Measurements from ENCODE around the gene SPEN.
"Not testable (repeated sequence)": the region's sequence is repeated elsewhere in the genome, so short reads cannot be mapped to it uniquely, and the experiment has no call there.

The SPEN gene

DNA sequence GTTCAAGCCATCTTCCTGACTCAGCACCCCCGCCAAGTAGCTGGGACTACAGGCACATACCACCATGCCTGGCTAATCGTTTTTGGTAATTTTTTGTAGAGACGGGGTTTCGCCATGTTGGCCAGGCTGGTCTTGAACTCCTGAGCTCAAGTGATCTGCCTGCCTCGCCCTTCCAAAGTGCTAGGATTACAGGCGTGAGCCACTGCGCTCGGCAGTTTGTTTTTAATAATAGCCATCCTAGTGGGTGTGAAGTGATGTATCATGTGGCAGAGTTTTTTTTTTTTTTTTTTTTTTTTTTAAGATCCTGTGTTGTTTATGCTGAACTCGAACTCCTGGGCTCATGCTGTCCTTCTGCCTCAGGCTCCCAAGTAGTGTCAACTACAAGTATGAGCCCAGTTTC lies 51.8 kb downstream of the SPEN start:
- no peak for FAIRE-seq

DNA sequence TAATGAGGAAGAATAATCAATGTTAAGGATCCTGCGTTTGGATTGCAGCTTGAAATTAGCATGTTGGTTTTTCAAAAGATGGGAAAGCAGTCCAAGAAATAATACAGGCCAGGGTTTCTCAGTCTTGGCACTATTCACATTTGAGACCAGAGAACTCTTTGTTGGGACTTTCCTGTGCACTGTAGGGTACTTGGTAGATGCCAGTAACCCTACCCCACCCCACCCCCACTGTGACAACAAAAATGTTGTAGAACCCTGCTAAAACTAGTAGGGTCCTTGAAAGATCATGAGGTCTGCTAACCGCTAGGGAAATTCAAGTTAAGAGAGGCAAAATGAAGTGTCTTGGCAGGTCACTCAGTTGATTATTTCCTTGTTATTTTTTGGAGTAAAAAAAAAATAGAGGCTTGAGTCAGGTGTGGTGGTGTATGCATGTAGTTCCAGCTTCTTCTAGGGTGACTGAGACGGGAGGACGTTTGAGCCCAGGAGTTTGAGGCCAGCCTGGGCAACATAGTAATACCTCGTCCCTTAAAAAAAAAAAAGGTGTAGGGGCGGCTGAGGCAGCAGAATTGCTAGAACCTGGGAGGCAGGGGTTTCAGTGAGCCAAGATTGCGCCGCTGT lies 53.3 kb downstream of the SPEN start:
- FAIRE-seq: no peak

- FAIRE-seq: no peak
These were observed 55.4 kb downstream of the SPEN start for GRCh38 chr1:15902882-15903281.

GRCh38 chr1:15908597-15908996 lies 61.1 kb downstream of the SPEN start:
- no peak for FAIRE-seq

- FAIRE-seq: no peak
These were observed 63.6 kb downstream of the SPEN start for GRCh38 chr1:15911141-15911540.

DNA sequence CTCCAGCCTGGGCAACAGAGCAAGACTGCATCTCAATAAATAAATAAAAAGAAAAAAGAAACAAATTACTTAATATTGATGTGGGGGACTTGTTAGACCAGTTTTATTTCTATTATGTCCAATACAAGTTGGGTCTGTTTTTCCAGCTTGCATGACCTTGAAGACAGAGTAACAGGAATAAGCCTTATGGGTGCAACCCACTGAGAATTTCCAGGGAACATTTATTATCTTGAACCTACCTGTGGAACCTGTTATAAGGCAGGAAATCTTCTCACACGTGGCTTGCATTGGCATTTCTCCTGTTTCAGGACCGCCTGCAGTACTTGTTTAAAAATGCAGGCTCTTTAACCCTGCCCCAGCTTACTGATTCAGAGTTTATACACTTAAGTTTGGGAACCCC lies 64.4 kb downstream of the SPEN start:
- no peak for FAIRE-seq

- not testable (repeated sequence) for FAIRE-seq
These were observed 66.1 kb downstream of the SPEN start for GRCh38 chr1:15913607-15914006.

DNA sequence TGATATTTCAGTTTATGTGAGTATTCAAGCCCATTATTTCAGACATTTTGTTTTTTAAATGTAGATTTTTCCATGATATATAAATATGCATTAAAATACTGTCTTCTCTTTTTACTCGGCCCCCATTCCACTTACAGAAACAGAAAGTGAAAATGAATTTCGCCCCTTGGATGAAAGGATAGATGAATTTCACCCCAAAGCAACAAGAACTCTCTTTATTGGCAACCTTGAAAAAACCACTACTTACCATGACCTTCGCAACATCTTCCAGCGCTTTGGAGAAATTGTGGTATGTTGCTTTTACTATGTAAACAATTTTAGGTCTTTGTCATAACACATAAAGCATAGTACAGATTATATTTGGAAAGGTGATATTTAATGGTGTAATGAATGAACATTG lies 68.5 kb downstream of the SPEN start:
- no peak for FAIRE-seq

DNA sequence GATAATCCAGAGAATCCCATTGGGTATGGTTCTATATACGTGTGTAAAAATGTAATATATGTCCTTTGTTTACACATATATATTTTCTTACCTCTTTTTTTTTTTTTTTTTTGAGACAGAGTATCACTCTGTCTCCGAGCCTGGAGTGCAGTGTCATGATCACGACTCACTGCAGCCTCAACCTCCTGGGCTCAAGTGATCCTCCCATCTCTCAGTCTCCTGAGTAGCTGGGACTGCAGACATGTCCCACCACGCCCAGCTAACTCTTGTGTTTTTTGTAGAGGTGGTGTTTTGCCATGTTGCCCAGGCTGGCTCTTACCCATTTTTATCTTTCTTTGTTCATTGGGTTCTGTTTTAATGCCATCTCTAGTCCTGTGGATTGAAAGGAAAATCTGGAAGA lies 68.9 kb downstream of the SPEN start:
- no peak for FAIRE-seq

DNA sequence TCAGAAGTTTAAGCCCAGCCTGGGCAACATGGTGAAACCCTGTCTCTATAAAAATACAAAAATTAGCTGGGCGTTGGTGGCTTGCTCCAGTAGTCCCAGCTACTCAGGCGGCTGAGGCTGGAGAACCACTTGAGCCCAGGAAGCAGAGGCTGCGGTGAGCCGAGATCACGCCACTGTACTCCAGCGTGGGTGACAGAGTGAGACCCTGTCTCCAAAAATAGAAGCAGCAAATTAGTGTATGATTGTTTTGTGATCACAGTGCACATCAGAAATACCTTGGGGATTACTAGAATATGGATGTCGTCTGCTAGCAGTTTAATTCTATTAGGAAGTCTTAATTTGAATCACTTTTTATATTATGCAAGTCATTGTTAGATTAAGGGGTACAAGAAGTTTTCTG lies 69.4 kb downstream of the SPEN start:
- no peak for FAIRE-seq

DNA sequence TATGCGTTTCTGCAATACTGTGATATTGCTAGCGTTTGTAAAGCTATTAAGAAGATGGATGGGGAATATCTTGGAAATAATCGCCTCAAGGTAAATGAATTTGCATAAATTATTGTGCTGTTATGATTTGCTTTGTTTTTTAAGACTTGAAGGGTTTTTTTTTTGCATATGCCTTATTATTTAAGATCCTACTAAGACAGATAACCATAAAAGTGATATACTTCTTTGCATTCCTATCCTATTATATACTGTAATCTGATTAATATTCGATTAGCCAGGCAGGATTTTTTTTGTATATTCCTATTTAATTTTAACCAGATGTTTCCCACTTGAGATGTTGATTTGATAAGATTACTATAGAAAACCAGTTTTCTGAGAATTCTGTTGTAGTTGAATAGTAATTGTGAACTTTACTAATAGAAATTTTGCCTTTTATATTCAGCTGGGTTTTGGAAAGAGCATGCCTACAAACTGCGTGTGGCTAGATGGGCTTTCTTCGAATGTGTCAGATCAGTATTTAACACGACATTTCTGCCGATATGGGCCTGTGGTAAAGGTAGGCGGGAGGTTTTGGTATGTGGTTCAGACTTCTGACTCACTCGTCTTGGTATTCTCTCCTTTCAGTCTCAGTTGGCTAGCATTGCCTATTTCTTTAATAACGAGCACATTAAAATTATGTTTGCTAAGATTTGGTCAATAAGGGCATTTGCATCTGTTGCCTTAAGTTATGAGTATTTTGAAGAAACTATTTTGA lies 71.6 kb downstream of the SPEN start:
- FAIRE-seq: no peak

DNA sequence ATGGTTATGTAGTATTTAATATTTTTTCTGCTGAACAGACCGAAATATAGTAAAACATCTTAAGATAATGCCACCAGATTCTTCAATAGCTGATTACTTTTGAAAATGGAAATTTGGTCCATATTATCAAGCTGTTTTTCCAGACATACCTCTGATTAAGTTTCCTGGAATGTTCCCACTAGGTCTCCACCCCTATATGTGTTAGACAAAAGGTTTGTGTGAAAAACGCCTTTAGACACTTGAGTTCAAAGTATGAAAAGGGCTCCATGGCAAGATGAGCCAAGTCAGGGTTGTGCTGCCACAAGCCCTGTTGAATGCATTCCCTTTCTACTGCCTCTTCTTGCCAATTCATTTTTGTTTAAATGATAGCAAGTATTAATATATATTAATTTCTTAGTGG lies 75.7 kb downstream of the SPEN start:
- FAIRE-seq: no peak

GRCh38 chr1:15926448-15926847 lies 78.9 kb downstream of the SPEN start:
- FAIRE-seq: not testable (repeated sequence)

GRCh38 chr1:15928971-15929965 lies 81.8 kb downstream of the SPEN start:
- FAIRE-seq: no peak

GRCh38 chr1:15931401-15931800 lies 83.9 kb downstream of the SPEN start:
- FAIRE-seq: no peak

DNA sequence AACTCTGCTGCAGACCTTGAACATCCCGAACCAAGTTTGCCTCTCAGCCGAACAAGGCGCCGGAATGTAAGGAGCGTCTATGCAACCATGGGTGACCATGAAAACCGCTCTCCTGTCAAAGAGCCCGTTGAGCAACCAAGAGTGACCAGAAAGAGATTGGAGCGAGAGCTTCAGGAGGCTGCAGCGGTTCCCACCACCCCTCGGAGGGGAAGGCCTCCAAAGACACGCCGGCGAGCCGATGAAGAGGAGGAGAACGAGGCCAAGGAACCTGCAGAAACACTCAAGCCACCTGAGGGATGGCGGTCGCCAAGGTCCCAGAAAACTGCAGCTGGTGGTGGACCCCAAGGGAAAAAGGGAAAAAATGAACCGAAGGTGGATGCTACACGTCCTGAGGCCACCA lies 84.4 kb downstream of the SPEN start:
- no peak for FAIRE-seq

DNA sequence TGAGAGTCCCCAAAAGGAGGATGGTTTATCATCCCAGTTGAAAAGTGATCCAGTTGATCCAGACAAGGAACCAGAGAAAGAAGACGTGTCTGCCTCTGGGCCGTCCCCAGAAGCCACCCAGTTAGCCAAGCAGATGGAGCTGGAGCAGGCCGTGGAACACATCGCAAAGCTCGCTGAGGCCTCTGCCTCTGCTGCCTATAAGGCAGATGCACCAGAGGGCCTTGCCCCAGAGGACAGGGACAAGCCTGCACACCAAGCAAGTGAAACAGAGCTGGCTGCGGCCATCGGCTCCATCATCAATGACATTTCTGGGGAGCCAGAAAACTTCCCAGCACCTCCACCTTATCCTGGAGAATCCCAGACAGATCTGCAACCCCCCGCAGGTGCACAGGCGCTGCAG lies 85.1 kb downstream of the SPEN start:
- no peak for FAIRE-seq

- FAIRE-seq: no peak
These were observed 86.2 kb downstream of the SPEN start for GRCh38 chr1:15933684-15934083.

GRCh38 chr1:15934211-15935055 lies 86.9 kb downstream of the SPEN start:
- FAIRE-seq: no peak

DNA sequence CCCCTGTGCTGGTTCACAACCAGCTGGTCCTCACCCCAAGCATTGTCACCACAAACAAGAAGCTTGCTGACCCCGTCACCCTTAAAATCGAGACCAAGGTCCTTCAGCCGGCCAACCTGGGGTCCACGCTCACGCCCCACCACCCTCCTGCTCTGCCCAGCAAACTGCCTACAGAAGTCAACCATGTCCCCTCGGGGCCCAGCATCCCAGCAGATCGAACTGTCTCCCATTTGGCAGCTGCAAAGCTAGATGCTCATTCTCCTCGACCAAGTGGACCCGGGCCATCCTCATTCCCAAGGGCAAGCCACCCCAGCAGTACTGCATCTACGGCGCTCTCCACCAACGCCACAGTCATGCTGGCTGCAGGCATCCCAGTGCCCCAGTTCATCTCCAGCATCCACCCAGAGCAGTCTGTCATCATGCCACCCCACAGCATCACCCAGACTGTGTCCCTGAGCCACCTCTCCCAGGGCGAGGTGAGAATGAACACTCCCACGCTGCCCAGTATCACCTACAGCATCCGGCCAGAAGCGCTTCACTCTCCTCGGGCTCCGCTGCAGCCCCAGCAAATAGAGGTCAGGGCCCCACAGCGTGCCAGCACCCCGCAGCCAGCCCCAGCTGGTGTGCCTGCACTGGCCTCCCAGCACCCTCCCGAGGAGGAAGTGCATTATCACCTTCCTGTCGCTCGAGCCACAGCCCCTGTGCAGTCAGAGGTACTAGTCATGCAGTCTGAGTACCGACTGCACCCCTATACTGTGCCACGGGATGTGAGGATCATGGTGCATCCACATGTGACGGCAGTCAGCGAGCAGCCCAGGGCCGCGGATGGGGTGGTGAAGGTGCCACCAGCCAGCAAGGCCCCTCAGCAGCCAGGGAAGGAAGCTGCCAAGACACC lies 87.8 kb downstream of the SPEN start:
- FAIRE-seq: no peak

GRCh38 chr1:15936025-15936424 lies 88.5 kb downstream of the SPEN start:
- FAIRE-seq: no peak

DNA sequence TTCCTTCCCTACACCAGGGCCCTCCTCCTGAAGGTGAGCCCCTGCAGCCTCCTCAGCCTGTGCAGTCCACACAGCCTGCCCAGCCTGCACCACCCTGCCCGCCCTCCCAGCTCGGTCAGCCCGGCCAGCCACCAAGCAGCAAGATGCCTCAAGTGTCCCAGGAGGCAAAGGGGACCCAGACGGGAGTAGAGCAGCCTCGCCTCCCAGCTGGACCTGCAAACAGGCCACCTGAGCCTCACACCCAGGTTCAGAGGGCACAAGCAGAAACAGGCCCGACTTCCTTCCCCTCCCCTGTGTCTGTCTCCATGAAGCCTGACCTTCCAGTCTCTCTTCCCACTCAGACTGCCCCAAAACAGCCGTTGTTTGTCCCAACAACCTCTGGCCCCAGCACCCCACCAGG lies 89.6 kb downstream of the SPEN start:
- FAIRE-seq: no peak
